ENCODE results near the gene FOXL1.

FOXL1 gene

GRCh38 chr16:86608301-86608747 is 30.0 kb downstream of the FOXL1 start:
- no peak for DNase-seq

- DNase-seq: no peak
These were observed 30.8 kb downstream of the FOXL1 start for GRCh38 chr16:86609115-86609514.

GRCh38 chr16:86609661-86610060 is 31.3 kb downstream of the FOXL1 start:
- DNase-seq: no peak

GRCh38 chr16:86610779-86611524 is 32.6 kb downstream of the FOXL1 start:
- DNase-seq: no peak

GRCh38 chr16:86611525-86611855 is 33.1 kb downstream of the FOXL1 start:
- DNase-seq: no peak

- no peak for DNase-seq
These were observed 33.6 kb downstream of the FOXL1 start for GRCh38 chr16:86611941-86612340.

GRCh38 chr16:86614699-86615098 is 36.4 kb downstream of the FOXL1 start:
- no peak for DNase-seq

- no peak for DNase-seq
These were observed 38.6 kb downstream of the FOXL1 start for GRCh38 chr16:86616906-86617305.

GRCh38 chr16:86618431-86619238 is 40.3 kb downstream of the FOXL1 start:
- no peak for DNase-seq

GRCh38 chr16:86619239-86619794 is 41.0 kb downstream of the FOXL1 start:
- peak; percentile 63 for DNase-seq

GRCh38 chr16:86620184-86620583 is 41.8 kb downstream of the FOXL1 start:
- no peak for DNase-seq

- DNase-seq: no peak
These were observed 43.6 kb downstream of the FOXL1 start for GRCh38 chr16:86621966-86622365.

- no peak for DNase-seq
These were observed 44.6 kb downstream of the FOXL1 start for GRCh38 chr16:86622700-86623615.

GRCh38 chr16:86625029-86625428 is 46.7 kb downstream of the FOXL1 start:
- no peak for DNase-seq

GRCh38 chr16:86625821-86626220 is 47.5 kb downstream of the FOXL1 start:
- no peak for DNase-seq

GRCh38 chr16:86626284-86626683 is 47.9 kb downstream of the FOXL1 start:
- no peak for DNase-seq

- DNase-seq: no peak
These were observed 48.6 kb downstream of the FOXL1 start for GRCh38 chr16:86626966-86627365.

- no peak for DNase-seq
These were observed 50.3 kb downstream of the FOXL1 start for GRCh38 chr16:86628614-86629013.

GRCh38 chr16:86630471-86630870 is 52.1 kb downstream of the FOXL1 start:
- DNase-seq: no peak

GRCh38 chr16:86631444-86631843 is 53.1 kb downstream of the FOXL1 start:
- no peak for DNase-seq

All from DMS153 (cell line).